Caco-2 (cell line): ENCODE measurements around the gene OR5B3. TPM values are rescaled to one million over a fixed set of nuclear protein-coding genes. Genes with fewer than 3 reads are reported as not detected.

ENCODE experiments used
- BruUV-seq: library from RNA; stranded (reverse); fragments of 400-500 nt; replicated peaks from 2 replicates; lab custom pipeline; 2021; lab: Mats Ljungman, UMichigan
- CTCF ChIA-PET: fragments of 300-600 bp; sonication (Branson Sonifier 250); formaldehyde crosslinking; loops from one replicate; lab custom pipeline; 2022; ENCODE audit warnings: antibody characterized with exemption; lab: Charles Lee
- POLR2A ChIA-PET: fragments of 300-600 bp; sonication (Branson Sonifier 250); formaldehyde crosslinking; loops from one replicate; lab custom pipeline; 2022; ENCODE audit warnings: antibody characterized with exemption; lab: Charles Lee
- DNase-seq, 2 experiments: peaks; one replicate each; pipeline versions ENCODE4 v3.0.0 to v3.0.0-alpha.2; 2020 to 2022
- H3K27me3 ChIP-seq: replicated peaks from 2 replicates; pipeline ENCODE4 v1.6.0; 2011; ENCODE audit warnings: low read length; ENCODE audit not compliant: control insufficient read depth, insufficient read depth
- H3K36me3 ChIP-seq: 2 replicates; pipeline ENCODE4 v1.5.1; 2011; ENCODE audit warnings: low read length; ENCODE audit not compliant: control insufficient read depth, insufficient read depth
- H3K4me1 ChIP-seq: fragments of 250-450 bp; sonication (Bioruptor Pico); 2 replicates; pipeline ENCODE4 v1.5.1; 2020; ENCODE audit warnings: mild to moderate bottlenecking
- H3K4me3 ChIP-seq: 2 replicates; pipeline ENCODE4 v1.5.1; 2011; ENCODE audit warnings: low read depth, mild to moderate bottlenecking, control low read depth, low read length
- H3K9me3 ChIP-seq: fragments of 250-450 bp; sonication (Bioruptor Pico); 2 replicates; pipeline ENCODE4 v1.5.1; 2020; ENCODE audit warnings: mild to moderate bottlenecking, moderate library complexity
- H3K27ac Mint-ChIP-seq: one replicate; pipeline ENCODE4 v1.8.0; 2022; ENCODE audit warnings: mixed read lengths; ENCODE audit not compliant: unreplicated experiment
- H3K27me3 Mint-ChIP-seq: one replicate; pipeline ENCODE4 v1.8.0; 2022; ENCODE audit warnings: mixed read lengths; ENCODE audit not compliant: insufficient read depth, unreplicated experiment
- H3K36me3 Mint-ChIP-seq: one replicate; pipeline ENCODE4 v1.8.0; 2022; ENCODE audit warnings: mild to moderate bottlenecking, mixed read lengths; ENCODE audit not compliant: insufficient read depth, unreplicated experiment
- H3K4me1 Mint-ChIP-seq: one replicate; pipeline ENCODE4 v1.8.0; 2022; ENCODE audit warnings: low read depth, mixed read lengths; ENCODE audit not compliant: unreplicated experiment
- H3K4me3 Mint-ChIP-seq: one replicate; pipeline ENCODE4 v1.8.0; 2022; ENCODE audit warnings: mild to moderate bottlenecking, moderate library complexity, mixed read lengths; ENCODE audit not compliant: unreplicated experiment
- H3K9me3 Mint-ChIP-seq: one replicate; pipeline ENCODE4 v1.8.0; 2022; ENCODE audit warnings: mixed read lengths; ENCODE audit not compliant: unreplicated experiment
- intact Hi-C: fragments of 100-400 bp; cut with micrococcal nuclease; formaldehyde crosslinking; loops from one replicate; pipeline ENCODE4 v1.10.0; 2022; ENCODE audit not compliant: unreplicated experiment
- total RNA-seq: library from RNA; stranded (reverse); gene quantifications from 2 replicates; pipeline ENCODE4 v1.2.3, GENCODE V29; 2022
- TF ChIP-seq, protein P1 (sequence below), 2 experiments: fragments of 200-600 bp in 1 of 2; IDR thresholded peaks; 1 replicate in 1 of 2; 2 replicates in 1 of 2; pipeline versions ENCODE4 v1.5.1 to v1.8.0; 2011 to 2022; ENCODE audit warnings: antibody characterized with exemption in 1 of 2, control low read depth in 1 of 2, inconsistent platforms in 1 of 2, low read depth in 1 of 2, low read length in 1 of 2, mild to moderate bottlenecking in 1 of 2, moderate library complexity in 1 of 2; ENCODE audit not compliant: insufficient read depth in 1 of 2, severe bottlenecking in 1 of 2, unreplicated experiment in 1 of 2

Gene OR5B3
- total RNA-seq, 1 experiment from 2014 or later = not detected

DNA sequence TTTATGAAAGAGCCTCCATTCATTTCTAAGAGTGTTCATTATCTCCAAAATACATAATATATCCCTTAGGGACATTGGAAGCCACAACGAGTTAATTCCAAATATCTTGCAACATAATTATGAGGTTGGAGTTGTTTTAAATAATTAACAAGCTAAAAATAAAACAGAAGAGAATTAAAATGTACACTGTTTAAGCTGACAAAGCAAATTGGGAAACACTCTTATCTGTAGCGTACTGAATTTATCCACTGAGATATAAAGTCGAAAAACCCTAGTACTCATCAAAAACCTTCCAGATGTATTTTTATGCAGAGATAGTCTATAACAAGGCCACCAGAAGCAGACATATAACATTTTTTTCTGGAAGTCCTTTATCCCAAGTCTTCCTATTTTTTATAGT, 27.5 kb upstream of the OR5B3 start:
- Histone ChIP-seq H3K36me3 (no peaks in the 10 kb centered on the region), H3K27me3 (no peaks in the 10 kb centered on the region; the same call in 1 of the 2 replicates), H3K4me3 (no peak overlapping the region), H3K9me3 (no peaks in the 10 kb centered on the region; the same call in 1 of the 2 replicates), H3K4me1 (no peaks in the 10 kb centered on the region)
- Mint-ChIP-seq H3K4me3 (no peak overlapping the region), H3K9me3 (no peaks in the 10 kb centered on the region), H3K4me1 (no peaks in the 10 kb centered on the region), H3K36me3 (no peaks in the 10 kb centered on the region), H3K27ac (no peak overlapping the region), H3K27me3 (peaks cover 6% of the 10 kb centered on the region)
- BruUV-seq = no TSS peak
- TF ChIP-seq, protein P1, sequence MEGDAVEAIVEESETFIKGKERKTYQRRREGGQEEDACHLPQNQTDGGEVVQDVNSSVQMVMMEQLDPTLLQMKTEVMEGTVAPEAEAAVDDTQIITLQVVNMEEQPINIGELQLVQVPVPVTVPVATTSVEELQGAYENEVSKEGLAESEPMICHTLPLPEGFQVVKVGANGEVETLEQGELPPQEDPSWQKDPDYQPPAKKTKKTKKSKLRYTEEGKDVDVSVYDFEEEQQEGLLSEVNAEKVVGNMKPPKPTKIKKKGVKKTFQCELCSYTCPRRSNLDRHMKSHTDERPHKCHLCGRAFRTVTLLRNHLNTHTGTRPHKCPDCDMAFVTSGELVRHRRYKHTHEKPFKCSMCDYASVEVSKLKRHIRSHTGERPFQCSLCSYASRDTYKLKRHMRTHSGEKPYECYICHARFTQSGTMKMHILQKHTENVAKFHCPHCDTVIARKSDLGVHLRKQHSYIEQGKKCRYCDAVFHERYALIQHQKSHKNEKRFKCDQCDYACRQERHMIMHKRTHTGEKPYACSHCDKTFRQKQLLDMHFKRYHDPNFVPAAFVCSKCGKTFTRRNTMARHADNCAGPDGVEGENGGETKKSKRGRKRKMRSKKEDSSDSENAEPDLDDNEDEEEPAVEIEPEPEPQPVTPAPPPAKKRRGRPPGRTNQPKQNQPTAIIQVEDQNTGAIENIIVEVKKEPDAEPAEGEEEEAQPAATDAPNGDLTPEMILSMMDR (IDR thresholded peaks at IDR 0.05; ENCODE audit: insufficient read depth in 1 of 2, low read depth in 1 of 2, low read length in 1 of 2, severe bottlenecking in 1 of 2, unreplicated experiment in 1 of 2) = no peak
- no peak for DNase-seq
- ChIA-PET CTCF (no interaction called here), POLR2A (no interaction called here)
- intact Hi-C loops = no loop called here

DNA sequence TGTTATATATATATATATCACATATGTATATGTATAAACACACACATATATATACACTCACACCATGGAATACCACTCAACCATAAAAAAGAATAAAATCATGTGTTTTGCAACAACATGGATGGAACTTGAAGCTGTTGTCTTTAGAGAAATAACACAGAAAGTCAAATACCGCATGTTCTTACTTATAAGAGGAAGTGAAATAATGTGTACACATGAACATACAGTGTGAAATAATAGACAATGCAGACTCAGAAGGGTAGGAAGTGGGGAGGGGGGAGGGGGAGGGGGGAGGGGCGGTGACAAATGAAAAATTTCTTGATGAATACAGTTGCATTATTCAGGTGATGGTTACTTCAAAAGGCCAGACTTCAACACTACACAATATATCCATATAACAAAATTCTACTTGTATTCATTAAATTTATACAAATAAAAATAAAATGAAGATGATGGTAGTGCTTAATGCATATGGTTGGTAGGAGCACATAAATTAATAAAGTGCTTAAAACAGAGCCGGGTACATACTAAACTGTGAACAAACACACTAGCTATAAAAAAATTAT, 27.0 kb upstream of the OR5B3 start:
- CTCF ChIA-PET = no interaction called here
- Mint-ChIP-seq H3K36me3 (no peaks in the 10 kb centered on the region), H3K27ac (no peak overlapping the region), H3K4me1 (no peaks in the 10 kb centered on the region), H3K9me3 (no peaks in the 10 kb centered on the region), H3K4me3 (no peak overlapping the region), H3K27me3 (peaks cover 7% of the 10 kb centered on the region)
- H3K9me3 ChIP-seq = no peaks in the 10 kb centered on the region; the same call in 1 of the 2 replicates
- DNase-seq = no peak
- POLR2A ChIA-PET = no interaction called here
- no peaks in the 10 kb centered on the region for H3K4me1 ChIP-seq
- H3K4me3 ChIP-seq = no peak overlapping the region
- no peaks in the 10 kb centered on the region for H3K36me3 ChIP-seq
- no TSS peak for BruUV-seq
- TF ChIP-seq, protein P1 (IDR thresholded peaks at IDR 0.05; ENCODE audit: insufficient read depth in 1 of 2, low read depth in 1 of 2, low read length in 1 of 2, severe bottlenecking in 1 of 2, unreplicated experiment in 1 of 2) = no peak
- no peaks in the 10 kb centered on the region for H3K27me3 ChIP-seq
- intact Hi-C loops = no loop called here

DNA sequence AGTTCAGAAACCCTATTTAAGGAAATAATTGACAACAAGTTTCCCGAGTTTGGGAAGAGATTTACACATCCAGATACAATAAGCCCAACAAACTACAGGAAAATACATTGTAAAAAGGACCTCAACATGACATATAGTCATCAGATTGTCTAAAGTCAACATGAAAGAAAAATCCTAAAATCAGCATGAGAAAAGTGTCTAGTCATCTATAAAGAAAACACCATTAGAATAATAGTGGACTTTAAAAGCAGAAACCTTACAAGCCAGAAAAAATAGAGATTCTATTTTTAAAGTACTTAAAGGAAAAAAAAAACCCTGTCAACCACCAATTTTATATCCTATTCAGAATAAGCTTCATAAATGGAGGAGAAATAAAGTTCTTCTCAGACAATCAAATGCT, 22.6 kb upstream of the OR5B3 start:
- Mint-ChIP-seq H3K27me3 (peaks cover 10% of the 10 kb centered on the region), H3K27ac (no peak overlapping the region), H3K4me1 (no peaks in the 10 kb centered on the region), H3K9me3 (no peaks in the 10 kb centered on the region), H3K36me3 (no peaks in the 10 kb centered on the region), H3K4me3 (no peak overlapping the region)
- CTCF ChIA-PET = no interaction called here
- Histone ChIP-seq H3K9me3 (no peaks in the 10 kb centered on the region; the same call in 1 of the 2 replicates), H3K4me3 (no peak overlapping the region), H3K4me1 (no peaks in the 10 kb centered on the region), H3K36me3 (no peaks in the 10 kb centered on the region), H3K27me3 (no peaks in the 10 kb centered on the region)
- no peak for DNase-seq
- intact Hi-C loops = no loop called here
- BruUV-seq = no TSS peak
- TF ChIP-seq, protein P1 (IDR thresholded peaks at IDR 0.05; ENCODE audit: insufficient read depth in 1 of 2, low read depth in 1 of 2, low read length in 1 of 2, severe bottlenecking in 1 of 2, unreplicated experiment in 1 of 2) = no peak
- POLR2A ChIA-PET = no interaction called here
